Bronchial epithelial cell (primary cell): ENCODE measurements around the gene HCRTR1. TPM values are rescaled to one million over a fixed set of nuclear protein-coding genes. Genes with fewer than 3 reads are reported as not detected.

Source experiments
- DNase-seq: peaks from one replicate; pipeline ENCODE4 v3.0.0-alpha.2; 2010; ENCODE audit warnings: low read depth
- FAIRE-seq: peaks from 2 replicates; lab custom pipeline; 2011; peaks lifted over from hg19 to GRCh38; lab: Jason Lieb, UNC
- H3K27me3 ChIP-seq: 2 replicates; pipeline ENCODE4 v1.5.1; 2011; ENCODE audit warnings: low read length; ENCODE audit not compliant: control insufficient read depth, insufficient read depth
- H3K36me3 ChIP-seq: 2 replicates; pipeline ENCODE4 v1.5.1; 2011; ENCODE audit warnings: low read length; ENCODE audit not compliant: control insufficient read depth, insufficient read depth
- H3K4me3 ChIP-seq: 2 replicates; pipeline ENCODE4 v1.5.1; 2011; ENCODE audit warnings: mild to moderate bottlenecking, low read depth, low read length, control low read depth
- total RNA-seq: library from RNA; depleted of rRNA; stranded (reverse); fragments of >200 nt; gene quantifications from 2 replicates; pipeline ENCODE4 v1.2.1, GENCODE V29; 2014
- TF ChIP-seq, protein P1 (sequence below): IDR thresholded peaks from 2 replicates; pipeline ENCODE4 v1.5.1; 2011; ENCODE audit warnings: mild to moderate bottlenecking, moderate library complexity, low read length, control low read depth, inconsistent platforms; ENCODE audit not compliant: insufficient read depth, severe bottlenecking

HCRTR1 gene
- total RNA-seq, 1 donor from 2014 or later: not detected

GRCh38 chr1:31580513-31580870 is 37.0 kb upstream of the HCRTR1 start:
- TF ChIP-seq, protein P1, sequence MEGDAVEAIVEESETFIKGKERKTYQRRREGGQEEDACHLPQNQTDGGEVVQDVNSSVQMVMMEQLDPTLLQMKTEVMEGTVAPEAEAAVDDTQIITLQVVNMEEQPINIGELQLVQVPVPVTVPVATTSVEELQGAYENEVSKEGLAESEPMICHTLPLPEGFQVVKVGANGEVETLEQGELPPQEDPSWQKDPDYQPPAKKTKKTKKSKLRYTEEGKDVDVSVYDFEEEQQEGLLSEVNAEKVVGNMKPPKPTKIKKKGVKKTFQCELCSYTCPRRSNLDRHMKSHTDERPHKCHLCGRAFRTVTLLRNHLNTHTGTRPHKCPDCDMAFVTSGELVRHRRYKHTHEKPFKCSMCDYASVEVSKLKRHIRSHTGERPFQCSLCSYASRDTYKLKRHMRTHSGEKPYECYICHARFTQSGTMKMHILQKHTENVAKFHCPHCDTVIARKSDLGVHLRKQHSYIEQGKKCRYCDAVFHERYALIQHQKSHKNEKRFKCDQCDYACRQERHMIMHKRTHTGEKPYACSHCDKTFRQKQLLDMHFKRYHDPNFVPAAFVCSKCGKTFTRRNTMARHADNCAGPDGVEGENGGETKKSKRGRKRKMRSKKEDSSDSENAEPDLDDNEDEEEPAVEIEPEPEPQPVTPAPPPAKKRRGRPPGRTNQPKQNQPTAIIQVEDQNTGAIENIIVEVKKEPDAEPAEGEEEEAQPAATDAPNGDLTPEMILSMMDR: no peak
- FAIRE-seq (no peak), DNase-seq (no peak)
- no peaks in the 10 kb centered on the region for H3K27me3 ChIP-seq
- no peak overlapping the region for H3K4me3 ChIP-seq
- peaks cover 21% of the 10 kb centered on the region for H3K36me3 ChIP-seq

DNA sequence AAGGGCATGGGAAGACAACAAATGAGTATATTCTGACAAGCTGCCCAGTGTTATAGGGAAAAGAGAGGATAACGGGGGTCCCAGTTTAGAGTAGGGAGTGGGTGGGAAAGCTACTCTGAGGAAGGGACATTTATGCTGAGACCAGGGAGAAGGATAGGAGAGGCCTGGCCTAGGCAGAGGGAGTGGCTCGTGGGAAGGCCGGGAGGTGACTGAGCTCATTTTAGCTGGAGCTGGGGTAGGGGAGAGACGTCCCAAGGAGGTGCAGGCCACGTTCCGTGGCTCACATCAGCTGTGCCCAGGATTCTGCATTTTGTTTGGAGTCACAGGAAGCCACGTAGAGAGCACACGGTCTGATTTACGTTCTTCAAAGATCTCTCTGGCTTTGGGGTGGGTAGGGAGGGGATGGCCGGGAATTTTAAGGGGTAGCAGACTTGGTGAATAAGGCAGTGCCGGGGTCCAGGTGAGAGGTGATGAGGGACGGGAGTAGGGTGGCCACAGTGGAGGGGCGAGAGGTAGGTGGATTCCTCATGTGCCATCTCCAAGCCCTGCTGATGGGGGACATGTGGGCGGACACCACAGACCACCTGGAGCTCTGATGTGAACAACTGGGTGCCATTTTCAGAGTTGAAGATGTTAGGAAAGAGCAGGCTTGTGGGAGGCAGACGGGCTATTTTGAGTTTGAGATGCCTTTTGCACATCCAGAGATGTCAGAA is 36.4 kb upstream of the HCRTR1 start:
- H3K27me3 ChIP-seq: no peaks in the 10 kb centered on the region
- TF ChIP-seq, protein P1: no peak
- no peak for FAIRE-seq
- no peak overlapping the region for H3K4me3 ChIP-seq
- DNase-seq: no peak
- peaks cover 22% of the 10 kb centered on the region for H3K36me3 ChIP-seq

- H3K27me3 ChIP-seq: no peaks in the 10 kb centered on the region
- DNase-seq: peak; percentile 93
- H3K4me3 ChIP-seq: no peak overlapping the region
- TF ChIP-seq, protein P1: no peak
- FAIRE-seq: no peak
- H3K36me3 ChIP-seq: peaks cover 24% of the 10 kb centered on the region
These were observed 35.4 kb upstream of the HCRTR1 start for GRCh38 chr1:31581821-31582810.

GRCh38 chr1:31583082-31583994 is 34.2 kb upstream of the HCRTR1 start:
- no peak for DNase-seq
- no peak for FAIRE-seq
- TF ChIP-seq, protein P1: no peak
- H3K36me3 ChIP-seq: peaks cover 24% of the 10 kb centered on the region
- H3K27me3 ChIP-seq: no peaks in the 10 kb centered on the region
- no peak overlapping the region for H3K4me3 ChIP-seq
